Stimulated activated CD8-positive, alpha-beta memory T cell treated with anti-CD3 and anti-CD28 coated beads, Interleukin-7, amount 100 ng/mL, for 48 hours (primary cell): ENCODE measurements around the gene CHAD.
"Not testable (repeated sequence)": the region's sequence is repeated elsewhere in the genome, so short reads cannot be mapped to it uniquely, and the experiment has no call there.

Experiments used
- DNase-seq, 2 donors: peaks; one replicate each; pipeline ENCODE4 v3.0.0-alpha.2; 2020; ENCODE audit warnings: low read depth in 1 of 2; ENCODE audit errors: extremely low read depth in 1 of 2

CHAD gene

DNA sequence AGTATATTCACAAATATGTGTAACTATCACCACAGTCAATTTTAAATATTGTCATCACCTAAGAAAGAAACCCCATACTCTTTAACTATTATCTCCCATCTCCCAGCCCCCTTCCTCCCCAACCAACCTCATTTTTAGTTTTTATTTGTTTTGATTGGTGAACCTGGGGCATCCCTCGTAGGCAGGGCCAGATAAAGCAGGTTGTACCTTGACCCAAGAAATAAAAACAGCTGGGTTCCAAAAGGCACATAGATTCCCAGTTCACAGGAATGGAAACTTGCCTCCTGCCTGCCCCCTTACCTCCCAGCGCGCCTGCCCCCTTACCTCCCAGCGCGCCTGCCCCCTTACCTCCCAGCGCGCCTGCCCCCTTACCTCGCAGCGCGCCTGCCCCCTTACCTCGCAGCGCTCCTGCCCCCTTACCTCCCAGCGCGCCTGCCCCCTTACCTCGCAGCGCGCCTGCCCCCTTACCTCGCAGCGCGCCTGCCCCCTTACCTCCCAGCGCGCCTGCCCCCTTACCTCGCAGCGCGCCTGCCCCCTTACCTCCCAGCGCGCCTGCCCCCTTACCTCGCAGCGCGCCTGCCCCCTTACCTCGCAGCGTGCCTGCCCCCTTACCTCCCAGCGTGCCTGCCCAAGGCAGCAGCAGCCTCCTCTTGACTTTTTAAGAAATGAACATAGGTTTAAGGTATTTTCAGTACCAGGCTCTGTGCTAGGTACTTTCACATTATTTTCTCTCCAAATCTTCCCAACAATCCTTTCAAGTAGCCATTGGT is 7.3 kb upstream of the CHAD start:
- not testable (repeated sequence) for DNase-seq

DNA sequence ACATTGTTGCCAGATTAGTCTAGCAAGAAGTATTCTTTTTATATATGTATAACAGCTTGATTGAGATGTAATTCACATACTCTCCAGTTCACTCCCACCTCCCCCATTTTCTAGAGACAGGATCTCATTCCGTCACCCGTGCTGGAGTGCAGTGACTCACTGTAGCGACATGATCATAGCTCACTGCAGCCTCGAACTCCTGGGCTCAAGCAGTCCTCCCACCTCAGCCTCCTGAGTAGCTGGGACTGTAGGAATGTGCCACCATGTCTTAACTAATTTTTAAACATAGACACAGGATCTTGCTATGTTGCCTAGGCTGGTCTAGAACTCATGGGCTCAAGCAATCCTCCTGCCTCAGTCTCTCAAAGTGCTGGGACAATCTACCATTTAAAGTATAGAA is 6.7 kb upstream of the CHAD start:
- DNase-seq: no peak

DNA sequence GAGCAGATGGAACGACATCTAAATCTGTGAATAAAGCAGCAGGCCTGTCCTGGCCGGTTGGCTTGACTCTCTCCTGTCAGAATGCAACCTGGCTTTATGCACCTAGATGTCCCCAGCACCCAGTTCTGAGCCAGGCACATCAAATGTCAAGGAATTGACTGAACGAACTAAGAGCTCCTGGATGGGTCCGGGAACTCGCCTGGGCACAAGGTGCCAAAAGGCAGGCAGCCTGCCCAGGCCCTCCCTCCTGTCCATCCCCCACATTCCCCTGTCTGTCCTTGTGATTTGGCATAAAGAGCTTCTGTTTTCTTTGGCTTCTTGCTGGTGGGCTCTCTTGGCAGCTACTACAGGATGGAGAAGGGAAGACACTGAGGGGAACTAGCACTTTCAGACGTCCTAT is 5.8 kb upstream of the CHAD start:
- no peak for DNase-seq

DNA sequence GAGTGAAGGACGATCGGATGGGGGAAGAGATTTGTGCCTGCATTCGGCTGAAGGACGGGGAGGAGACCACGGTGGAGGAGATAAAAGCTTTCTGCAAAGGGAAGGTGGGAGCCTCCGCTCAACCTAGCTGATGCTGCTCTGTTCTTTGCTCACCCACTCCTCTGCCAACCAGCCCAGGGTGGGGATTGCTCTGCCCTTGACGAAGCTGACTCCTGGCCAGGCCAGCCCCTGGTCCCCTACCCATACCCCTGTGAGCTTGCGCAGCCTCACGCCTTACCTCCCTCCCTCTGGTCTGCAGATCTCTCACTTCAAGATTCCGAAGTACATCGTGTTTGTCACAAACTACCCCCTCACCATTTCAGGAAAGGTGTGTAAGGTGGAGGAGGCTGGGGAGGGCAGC is 5.2 kb upstream of the CHAD start:
- DNase-seq: no peak

DNA sequence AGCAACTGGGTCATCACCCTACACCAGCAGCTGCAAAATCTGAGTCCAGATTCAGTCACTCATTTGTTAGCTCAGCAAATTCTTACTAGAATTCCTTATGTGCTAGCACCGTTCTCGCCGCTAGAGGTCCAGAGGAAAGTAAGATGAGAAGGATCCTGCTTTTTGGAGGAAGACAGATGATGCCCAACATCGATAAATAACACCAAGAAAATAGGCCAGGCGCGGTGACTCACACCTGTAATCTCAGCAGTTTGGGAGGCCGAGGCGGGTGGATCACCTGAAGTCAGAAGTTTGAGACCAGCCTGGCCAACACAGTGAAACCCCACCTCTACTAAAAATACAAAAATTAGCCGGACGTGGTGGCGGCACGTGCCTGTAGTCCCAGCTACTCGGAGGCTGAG is 4.1 kb upstream of the CHAD start:
- DNase-seq: not testable (repeated sequence)

DNA sequence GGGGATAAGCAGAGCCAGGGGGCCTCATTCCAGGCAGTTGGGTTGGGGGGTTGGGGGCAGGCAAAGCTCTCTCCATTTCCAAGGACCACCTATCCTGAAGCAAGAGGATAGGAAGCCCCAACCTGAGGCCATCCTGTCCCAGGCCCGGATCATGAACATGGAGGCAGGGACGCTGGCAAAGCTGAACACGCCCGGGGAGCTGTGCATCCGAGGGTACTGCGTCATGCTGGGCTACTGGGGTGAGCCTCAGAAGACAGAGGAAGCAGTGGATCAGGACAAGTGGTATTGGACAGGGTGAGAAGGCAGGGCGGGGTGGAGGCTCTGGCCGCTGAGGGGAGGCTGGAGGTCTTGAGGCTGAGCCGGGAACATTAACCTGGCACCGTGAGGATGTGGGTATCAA is 3.6 kb upstream of the CHAD start:
- no peak for DNase-seq

DNA sequence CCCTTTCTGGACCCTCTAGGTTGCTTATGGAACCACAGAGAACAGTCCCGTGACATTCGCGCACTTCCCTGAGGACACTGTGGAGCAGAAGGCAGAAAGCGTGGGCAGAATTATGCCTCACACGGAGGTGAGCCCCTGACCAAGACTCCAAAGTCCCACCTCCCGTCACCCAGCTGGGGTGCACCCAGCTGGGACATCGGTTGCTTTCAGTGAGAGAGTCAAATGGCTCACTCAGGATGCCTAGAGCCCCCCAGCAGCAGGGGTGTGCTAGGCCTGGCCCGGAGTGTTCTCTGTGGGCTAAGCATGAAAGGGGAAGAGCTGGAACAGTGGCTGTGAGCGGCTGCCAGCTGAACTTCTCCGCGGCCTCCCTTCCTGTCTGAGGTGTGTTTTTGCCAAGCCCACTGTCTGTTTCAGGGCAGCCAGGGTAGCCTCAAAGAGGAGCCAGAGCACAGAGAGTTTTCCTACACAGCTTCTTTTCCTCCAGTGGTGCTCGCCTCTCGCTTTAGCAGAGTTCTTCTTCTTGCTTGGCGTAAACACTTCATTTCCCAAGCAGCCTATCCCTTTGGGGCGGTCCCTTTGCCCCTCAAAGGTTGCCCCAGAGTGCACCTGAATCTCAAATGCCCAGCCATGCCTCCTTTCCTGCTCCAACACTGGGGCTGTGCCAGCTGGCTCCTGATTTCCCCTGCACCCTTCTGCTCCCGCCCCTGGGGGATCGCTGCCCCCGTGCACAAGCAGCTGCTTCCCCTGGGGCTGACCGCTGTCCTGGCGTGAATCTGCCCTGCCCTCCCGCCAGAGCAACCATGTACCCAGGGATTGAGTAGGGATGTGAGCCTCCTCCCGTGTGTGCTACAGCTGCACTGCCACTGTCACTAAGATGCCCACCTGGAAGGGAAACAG is 2.6 kb upstream of the CHAD start:
- no peak for DNase-seq

DNA sequence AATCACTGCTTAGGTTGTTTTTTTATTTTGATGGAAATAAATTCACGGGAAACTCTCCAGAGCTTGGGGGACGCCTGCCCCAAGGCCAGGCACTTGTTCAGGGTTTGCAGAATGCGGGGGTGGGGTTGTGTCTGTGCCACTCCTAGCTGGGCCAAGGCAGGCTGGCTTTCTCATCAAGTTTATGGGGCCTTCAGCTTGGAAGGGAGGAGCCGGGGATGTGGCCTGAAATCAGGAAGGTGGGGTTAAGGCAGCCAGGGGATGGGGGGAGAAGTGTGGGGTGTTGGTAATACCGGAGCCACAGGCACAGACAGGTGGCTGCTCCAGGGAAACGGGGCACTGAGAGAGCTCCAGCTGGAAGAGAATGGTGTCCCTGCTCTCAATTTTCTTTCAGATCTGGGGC is 1.7 kb upstream of the CHAD start:
- DNase-seq: no peak

DNA sequence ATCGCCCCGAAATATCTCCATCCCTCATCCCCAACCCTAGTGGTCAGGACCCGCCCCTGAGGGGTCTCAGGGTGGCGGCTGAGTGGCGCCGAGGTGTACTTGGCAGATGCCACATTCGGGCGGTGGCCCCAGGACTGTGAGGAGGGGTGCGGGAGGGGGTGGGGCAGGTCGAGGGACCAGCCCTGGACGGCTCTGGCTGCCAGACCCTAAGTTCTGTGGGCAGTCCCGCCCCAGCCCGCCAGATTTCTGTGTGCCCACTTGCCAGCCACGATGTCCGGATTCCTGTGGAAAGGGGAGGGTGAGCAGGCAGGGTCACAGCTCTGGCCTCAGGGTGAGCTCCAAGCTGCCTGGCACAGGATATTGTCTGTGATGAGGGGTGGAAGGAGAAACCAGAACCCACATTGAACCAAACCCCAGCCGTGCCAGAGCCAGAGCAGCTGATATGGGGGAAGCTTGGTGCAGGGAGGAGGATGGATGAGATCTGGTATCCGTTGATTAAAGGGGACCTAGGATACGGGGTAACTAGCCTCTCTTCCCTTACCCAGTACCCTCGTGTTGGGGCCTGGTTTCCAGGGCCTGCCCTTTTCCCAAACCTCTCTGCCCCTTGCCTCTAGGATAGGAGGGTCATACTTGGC is 1.1 kb upstream of the CHAD start:
- DNase-seq: no peak

DNA sequence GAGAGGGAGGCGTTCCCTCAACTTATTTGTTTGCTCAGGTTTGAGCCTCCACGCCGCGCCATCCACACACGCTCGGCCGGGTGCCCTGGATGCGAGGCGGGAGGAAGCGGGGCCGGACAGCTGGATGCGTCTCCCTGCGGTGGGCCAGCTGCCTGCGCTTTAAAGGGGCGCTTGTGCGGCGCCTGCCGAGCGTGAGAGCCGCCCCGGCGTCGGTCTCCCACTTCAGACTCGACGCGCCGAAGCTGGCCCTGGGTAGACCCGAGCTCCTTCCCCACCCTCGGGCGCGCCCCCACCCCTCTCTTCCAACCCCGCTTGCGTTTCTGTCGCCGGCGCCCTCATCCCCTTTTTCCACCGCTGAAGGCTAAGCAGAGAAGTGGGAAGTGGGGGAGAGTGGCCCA is 527 bp upstream of the CHAD start:
- no peak for DNase-seq

DNA sequence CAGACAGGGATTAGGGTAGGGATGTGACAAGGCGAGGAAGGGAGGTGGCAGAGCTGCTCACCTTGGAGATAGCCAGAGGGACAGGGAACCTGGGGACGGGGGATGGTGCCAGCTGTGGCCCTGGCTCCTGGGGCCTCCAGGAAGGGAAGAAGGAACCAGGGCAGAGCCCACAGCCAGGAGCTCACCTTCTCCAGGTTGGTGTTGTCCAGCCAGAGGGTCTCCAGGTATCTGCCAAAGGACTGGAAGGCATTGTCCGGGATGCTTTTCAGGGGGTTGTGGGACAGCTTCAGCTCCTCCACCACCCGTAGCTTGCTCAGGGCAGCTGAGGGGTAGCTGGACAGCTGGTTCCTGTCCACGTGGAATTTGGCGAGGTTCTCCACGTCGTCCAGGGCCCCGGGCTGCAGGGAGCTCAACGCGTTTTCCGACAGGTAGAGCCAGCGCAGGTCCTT is 801 bp downstream of the CHAD start:
- DNase-seq: no peak

DNA sequence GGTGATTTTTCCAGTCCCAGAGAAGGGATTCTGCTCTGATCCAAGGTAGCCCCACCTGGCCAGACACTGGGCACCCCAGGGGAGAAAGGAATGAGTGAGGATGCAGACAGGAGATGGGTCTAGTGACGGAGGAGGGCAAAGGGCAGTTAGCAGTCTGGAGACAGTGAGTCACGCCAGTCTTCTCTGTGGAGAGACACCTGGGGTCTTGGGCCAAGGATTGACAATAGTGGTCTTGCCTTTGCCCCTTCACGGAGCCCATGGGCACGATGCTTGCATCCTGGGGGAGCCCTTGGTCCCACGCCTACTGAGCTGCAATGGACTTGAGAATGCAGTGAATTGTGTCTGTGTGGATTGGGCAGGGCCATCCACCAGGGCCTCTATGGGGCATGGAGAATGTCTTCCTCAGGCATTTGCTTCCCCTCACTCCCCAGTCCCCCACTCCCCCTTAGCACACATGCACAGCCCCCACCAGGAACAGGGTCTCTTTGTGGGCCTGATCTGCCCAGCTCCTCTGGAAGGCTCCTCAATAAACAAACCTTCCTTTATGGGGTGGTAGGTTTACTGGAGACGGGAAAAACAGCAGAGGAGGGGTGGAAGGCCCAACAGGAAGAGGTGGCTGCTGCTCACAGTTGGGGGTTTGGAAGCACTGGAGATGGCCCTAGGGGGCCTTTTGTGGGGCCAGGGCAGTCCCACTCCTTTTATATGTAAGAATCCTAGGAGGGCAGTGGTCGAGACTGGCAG is 1.4 kb downstream of the CHAD start:
- no peak for DNase-seq

DNA sequence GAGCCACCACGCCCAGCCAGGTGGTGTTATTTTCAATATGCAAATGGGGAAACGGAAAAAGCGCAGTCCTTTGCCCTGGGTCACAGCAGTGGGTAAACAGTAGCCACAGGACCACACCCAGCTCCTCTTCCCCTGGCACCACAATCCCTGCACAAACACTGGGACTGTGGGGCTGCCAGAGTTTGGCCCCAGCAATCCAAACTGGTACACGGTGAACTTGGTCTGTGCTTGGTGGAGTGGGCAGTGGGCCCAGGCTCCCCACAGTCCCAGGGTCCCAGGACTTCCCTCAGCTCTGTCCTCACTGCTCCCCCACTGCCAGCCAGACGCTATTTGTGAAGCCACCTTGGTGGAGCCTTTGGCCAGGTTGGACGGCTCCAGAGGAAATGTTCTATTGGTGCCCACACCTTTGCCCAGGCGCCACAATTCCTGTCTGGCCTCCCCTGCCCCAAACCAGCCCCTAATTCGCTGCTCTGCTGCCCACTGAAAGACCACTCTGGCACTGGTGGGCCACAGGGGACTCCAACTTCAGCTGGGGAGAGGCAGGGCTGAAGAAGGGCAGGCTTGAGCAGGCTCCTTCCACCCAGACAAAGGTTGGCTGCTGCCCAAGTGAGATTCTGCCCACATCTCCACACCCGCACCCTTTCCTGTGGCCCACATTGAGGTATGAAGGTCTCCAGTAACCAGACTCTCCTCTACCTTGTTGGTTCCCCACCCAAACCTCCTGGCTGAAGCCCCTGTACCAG is 2.1 kb downstream of the CHAD start:
- DNase-seq: no peak

DNA sequence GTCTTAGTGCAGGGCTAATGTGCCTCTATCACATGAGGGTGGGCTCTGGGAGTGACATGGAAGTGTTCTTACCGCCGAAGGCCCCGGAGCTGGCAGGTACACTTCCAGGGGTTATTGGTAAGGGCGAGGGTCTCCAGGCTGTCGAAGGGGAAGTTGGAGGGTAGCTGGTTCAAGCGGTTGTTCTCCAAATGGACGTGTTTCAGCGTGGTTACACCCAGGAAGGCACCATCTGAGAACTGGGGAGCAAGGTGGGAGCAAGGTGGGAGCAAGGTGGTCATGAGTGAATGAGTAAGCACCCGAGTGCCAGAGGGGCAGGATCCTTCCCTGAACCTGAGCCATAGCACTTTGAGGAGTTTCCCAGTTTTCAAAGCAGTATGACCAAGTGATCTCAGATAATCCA is 3.0 kb downstream of the CHAD start:
- DNase-seq: no peak

DNA sequence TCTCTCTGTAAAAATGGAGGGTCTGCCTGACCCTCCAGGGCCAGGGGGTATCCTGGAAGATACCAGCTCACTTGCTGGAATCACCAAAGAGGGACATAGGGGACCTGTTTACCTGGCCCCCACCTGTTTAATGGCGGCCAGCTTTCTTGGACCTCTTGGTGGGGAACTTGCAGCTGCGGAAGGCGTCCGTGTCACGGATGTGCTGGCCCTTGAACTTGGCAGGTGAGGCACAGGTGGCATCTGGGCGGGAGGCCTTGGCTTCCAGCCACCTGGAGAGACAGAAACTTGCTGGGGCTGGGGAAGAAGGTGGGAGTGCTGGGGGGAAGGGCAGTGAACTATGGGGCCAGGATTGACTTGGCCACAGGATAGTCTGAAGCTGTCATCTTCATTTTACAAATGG is 3.5 kb downstream of the CHAD start:
- DNase-seq: no peak

DNA sequence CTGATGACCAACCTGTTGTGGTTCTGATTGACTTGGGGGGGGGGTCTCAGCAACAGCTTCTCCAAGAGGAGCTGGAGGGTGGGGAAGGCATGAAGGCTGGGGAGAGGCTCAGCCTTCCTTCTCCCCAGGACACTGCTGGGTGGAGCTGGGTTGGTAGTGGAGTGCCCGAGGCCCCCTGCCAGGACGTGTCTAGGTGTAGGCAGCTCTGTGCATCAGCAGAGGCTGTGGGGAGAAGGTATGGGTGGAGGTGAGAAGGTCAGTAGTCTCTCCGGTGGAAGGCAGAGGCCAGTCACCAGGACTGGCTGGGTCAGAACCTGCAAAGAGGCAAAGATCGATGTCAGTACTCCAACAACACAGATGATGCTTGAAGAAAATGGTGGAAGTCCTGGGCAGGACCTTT is 3.9 kb downstream of the CHAD start:
- no peak for DNase-seq

DNA sequence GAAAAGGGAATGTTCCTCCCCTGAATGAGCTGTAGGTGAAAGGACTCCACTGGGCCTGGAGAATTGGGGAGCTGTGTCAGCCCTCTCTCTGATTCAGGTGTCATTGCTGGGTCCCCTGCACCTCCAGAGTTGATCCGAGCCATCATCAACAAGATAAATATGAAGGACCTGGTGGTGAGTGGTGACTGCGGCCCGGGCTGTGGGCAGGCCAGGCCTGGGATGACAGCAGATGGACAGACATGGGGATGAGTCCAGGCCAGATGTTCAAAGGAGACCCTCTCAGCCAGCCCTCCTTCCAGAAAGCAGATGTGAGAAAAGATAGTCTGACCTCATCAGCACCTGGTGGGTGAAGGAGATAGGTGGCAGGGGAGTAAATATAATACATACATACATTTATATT is 4.6 kb downstream of the CHAD start:
- no peak for DNase-seq

DNA sequence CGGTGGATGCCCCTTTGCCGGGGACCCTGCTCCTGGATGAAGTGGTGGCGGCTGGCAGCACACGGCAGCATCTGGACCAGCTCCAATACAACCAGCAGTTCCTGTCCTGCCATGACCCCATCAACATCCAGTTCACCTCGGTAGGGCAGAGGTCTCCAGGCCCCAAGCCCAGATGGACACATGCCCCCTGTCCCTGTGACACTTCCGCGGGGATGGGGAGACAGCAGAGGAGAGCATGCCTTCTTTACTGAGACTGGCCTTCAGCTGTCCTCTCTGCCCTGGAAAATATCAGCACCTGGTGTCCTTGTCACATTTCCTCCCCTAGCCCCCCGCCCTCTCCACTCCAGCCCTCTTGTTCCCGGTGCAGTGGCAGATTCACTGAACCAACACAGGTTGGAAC is 6.2 kb downstream of the CHAD start:
- DNase-seq: no peak

DNA sequence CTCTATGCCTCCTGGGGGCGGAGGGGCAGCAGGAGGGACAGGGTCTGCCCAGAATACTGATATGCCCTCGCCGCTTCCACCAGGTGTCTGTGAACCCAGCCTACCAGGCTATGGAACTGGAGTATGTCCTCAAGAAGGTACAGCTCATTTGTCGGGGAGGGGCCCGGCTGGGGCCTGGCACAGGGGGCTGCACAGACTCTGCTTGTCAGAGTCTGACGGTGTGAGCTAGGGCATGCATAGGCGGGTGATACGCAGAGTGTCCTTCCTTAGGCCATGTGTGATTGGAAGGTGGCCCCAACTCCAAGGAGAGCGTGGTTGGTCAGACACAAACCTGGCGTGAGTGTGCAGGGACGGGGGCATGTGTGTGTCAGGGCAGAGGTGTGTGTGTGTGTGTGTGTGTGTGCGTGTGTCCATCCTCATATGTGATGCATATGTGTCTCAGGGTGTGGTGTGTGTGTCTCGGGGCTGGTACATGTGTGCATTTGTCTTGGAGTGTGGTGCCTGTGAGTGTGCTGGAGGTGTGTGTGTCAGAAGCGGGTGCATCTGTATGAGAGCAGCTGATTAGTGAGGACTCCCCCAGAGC is 7.0 kb downstream of the CHAD start:
- no peak for DNase-seq
